ENCODE measurements around the gene BTBD9.

Gene BTBD9

DNA sequence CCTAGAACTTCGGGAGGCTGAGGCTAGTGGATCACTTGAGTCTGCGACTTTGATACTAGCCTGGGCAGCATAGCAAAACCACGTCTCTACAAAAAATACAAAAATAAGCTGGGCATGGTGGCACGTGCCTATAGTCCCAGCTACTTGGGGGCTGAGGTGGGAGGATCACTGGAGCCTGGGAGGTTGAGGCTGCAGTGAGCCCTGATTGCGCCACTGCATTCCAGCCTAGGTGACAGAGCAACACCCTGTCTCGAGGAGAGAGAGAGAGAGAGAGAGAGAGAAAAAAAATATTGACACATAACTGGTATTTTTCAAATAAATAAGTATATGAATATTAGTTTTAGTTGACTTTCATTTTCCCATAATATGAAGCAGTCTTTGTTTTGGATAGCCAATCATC, 222.2 kb downstream of the BTBD9 start:
- no peak for DNase-seq

DNA sequence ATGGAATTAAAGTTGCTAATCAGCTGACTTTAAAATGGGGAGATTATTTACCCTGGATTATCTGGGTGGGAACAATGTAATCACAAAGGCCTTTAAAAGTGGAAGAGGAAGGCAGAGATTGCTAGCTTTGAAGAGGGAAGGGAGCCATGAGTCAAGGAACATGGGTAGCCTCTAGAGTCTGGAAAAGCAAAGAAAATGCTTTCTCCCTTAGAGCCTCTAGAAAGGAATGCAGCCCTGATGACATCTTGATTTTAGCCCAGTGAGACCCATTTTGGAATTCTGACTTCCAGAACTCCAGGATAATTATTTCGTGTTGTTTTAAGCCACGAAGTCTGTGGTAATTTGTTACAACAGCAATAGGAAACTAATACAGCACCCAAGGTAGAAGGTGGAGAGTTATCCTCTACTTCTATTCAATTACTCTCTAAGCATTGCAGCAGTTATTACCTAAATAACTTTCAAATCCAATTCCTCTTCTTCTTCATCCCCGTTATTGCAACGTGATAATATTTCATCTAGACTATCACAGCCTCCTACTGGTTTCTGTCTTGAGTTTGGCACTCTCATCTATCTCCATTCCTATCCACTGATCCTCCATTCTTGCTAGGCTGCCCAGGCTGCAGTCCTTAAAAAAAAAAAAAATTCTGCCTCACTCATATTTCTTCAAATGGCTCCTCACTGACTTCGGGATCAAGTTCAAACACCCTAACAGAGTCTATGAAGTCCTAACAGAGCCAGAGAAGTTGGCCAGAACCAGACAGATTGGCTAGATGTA, 224.3 kb downstream of the BTBD9 start:
- no peak for DNase-seq

DNA sequence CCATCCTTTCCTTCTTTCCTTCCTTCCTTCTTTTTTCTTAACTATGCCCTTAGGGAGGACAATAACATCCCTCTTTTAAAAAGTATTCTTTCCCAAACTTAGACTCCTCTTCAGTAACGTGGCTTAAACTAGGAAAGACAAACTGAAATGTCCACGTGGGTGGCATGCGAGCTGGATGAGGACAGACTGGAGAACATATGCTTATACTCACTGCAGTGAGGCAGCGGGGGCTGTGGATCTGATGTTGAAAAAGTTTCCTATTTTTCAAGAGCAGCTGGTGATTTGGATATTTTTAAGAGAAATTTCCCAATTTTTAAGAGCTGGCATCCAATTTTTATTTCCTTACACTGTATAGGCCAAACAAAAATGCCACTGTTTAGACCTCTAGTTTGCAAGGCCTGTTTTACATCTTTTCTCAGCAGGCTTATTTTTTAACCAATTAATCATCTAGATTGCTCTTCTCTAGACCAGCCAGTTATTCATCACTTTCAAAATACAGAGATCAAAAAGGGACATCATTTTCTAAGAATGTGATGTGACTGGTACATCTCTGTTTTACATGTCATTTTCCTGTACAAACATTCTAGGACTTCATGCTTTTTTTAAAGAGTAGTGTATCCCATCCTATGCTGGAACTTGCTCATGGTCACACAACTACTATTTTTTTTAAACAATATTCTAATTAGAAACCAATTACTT, 226.5 kb downstream of the BTBD9 start:
- no peak for DNase-seq

DNA sequence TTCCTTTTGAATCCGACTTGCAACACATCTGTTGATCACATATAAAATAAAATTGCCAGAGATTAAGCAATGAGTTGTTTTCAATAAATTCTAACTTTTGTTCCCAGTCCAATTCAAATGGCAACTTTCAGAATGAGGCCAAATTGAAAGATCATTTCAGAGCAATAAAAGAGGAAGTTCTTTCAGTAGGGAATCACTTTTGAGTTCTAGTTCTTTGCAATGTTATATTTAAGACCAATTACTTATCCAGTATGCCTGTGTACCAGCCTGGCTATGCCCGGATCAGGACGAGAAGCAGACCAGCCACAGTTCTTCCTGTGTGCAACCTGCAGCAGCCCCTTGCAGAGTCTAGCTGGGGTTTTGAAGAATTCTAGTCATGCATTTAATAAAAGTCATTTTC, 232.5 kb downstream of the BTBD9 start:
- no peak for DNase-seq

DNA sequence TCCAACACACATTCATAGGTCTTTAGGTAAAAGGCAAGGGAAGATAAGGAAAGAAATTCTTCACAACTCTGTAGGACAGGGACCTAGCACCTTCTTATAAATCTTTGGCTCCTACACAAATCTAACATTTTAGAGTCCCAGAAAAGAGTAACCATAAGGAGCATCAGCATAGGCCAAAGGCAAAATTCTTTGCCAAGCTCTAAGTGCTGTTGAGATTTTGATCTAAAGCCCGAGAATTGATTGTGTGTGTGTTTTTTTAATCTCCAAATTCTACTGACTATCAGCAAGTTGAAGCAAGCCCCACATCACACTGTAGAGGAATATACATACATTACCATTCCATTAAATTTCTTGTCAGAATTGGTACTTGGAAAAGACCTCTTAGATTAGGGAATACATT, 233.6 kb downstream of the BTBD9 start:
- DNase-seq = no peak

DNA sequence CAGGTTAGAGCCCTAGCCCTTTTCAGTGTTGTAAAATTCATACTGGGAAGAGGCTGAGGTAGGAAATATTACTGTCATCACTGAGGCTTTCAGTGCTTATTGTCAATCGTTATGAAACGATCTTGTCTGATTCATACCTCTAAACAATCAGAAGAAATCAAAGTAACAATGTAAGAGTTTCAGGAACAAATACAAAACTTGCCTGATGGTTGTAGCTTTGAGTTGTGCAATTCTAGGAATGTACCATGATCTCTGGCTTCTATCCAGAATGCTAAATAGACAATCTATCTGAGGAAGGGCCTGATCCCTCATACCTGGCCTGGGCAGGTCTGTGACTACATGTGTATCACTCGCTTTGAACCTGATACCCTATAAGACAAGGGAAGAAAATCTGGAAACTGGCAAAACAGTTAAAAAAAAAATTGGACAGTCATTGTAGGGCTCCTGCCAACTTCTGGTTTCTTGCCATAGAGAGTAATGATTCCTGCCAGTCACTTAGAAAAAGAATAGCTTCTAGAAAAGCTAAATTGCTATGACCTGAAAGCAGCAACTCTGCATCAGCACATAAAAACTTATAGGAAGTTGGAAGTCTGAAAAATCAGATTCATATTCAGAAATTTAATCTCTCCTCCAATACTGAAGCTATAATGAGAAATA, 234.7 kb downstream of the BTBD9 start:
- no peak for DNase-seq

DNA sequence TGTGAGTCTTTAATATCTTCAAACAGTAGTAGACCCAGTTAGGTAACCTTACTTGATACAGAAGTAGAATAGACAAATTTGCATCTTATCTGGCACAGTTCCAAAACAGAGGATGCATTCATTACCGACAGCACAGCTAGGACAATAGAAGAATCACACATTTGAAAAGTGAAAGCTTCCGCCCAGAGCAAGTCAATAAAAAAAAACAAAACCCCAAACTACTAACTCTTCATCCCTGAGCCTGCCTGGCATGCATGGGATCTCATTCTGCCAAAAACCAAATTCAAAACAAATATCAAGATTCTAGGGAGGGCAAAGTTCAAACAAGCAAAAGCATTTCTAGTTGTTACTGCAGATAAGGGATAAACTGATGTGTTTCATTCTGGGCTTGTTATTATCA, 235.4 kb downstream of the BTBD9 start:
- DNase-seq = no peak

DNA sequence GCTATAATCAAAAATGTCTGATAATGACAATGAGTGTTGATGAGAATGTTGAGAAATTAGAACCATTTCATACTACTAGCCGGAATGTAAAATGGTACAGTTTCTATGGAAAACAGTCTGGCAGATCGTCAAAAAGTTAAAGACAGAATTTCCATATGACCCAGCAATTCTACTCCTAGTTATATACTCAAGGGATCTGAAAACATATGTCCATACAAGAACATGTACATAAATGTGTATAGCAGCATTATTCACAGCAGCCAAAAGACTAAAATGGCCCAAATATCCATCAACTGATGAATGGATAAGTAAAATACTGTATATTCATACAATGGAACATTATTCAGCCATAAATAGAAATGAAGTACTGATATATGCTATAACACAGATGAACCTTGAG, 236.2 kb downstream of the BTBD9 start:
- no peak for DNase-seq

DNA sequence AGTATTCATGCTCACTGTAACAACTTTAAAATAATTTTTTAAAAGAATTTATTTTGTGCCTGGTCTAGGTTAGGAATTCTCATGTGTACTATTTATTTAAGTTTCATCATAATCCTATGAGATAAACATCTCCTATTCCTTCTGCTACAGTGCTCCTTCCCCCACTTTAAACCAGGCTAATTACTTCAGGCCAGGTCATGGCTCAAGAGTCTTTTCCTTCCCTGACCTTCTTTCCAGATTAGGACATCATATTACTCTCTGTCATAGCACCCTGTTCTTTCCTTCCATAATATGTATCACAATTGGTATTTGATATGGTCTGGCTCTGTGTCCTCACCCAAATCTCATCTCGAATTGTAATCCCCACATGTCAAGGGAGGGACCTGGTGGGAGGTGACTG, 239.0 kb downstream of the BTBD9 start:
- no peak for DNase-seq

DNA sequence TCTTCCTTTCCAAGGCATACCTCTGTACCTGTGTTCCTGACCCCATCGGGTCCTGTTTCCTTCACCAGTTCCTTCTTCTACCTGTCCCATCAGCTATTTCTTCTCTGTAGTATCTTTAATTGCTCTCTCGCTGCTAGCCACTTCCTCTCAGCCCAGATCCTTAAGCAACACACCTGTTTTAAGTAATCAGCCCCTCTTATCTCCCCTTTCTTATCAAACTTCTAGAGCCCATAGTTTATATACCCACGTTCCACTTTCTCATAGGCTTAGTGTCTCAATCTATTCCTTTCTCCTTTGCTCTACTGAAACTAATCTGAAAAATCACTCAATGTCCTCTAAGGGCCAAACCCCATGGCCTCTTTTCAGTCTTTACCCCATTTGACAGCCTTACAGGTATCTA, 239.6 kb downstream of the BTBD9 start:
- DNase-seq = no peak

DNA sequence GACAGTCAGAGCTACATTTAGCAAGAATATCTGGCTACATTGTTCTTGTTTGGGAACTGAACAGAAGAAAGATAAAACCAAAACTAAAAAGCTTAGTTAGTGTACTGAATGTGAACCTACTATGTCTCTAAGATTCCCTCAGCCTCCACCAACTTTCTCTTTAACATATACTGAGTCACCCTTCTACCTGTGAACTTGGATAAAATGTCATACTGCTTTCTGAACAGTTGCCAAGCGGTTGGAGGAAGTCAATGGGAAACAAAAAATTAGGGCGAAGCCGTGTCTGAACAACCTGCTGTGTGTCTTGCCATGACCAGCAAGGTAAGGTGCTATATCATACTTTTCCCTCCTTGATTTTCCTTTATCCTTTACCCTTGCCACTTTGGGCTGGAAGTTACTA, 243.5 kb downstream of the BTBD9 start:
- no peak for DNase-seq

DNA sequence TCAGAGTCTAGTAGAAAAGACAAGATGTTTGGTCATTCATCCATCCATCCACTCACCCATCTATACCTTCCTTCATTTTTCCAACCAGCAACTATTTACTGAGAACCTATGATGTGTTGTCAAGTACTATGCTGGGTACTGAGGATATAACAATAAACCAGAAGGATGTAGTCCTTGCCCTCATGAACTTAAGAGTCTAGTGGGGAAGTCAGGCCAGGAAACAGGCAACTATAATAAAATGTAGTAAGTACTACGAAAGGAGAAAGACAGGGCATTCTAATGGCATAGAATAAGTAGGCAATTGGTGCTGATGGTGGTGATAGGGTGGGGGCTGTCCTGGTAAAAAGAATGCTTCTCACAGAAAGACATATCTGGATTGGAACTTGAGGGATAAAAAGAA, 245.7 kb downstream of the BTBD9 start:
- DNase-seq = no peak

DNA sequence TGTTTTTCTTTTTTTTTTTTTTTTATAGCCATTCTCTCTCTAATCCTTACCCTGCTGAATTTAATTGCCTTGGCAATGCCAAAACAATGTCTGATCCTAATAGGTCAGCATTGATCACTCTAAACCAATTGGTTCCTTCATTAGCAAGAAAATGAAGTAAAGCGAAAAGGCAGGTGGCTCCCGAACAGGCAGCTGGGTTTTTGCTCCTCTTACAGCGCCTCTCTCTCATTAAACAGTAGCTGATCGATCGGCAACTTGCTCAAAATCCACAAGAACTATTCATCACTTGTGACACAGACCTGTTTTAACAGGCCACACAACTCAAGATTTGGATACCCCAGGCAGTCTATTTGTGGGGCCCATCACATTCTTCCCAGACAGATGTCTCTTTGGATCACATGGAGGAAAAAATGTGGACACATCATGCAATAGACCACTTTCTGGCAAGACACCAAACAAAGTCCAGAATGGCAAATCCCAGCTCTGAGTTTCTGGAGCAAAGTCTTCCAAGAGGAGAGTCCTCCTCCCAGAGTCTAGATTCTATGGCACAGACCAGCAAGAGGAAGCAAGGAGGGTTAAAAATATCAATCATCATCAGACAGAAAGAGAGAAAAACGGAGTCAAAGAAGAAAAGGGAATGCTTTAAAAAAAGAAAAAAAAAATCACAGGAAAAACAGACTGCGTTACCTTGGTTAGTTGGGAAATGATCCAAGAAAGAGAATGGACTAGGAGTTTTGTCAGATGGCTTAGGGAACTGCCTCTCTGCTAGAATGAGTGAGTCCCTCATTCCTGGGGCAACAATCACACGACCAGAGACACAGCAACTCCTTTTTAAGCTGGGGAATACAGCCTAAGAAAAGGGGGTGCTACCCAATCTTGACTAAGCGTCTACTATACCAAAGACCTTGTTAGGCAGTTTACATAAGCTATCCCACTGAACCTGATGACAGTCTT, 247.8 kb downstream of the BTBD9 start:
- no peak for DNase-seq

DNA sequence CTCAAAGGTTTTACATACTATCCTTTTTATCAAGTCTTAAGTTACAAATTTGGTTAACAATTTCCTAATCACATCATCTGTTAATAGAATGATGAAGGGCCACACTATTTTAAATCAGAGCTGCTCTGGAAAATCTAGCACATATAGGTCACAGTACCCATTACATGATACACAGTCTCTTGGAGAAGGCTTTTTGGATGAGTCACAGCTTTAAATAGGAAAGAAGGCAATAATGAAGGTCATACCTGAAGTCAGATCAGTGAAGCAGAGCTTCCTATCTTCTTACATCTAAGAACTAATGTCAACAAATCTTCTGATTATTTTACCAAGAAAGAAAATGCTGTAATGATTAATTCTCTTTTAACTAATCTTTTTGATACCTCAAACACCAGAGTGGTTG, 248.5 kb downstream of the BTBD9 start:
- no peak for DNase-seq

DNA sequence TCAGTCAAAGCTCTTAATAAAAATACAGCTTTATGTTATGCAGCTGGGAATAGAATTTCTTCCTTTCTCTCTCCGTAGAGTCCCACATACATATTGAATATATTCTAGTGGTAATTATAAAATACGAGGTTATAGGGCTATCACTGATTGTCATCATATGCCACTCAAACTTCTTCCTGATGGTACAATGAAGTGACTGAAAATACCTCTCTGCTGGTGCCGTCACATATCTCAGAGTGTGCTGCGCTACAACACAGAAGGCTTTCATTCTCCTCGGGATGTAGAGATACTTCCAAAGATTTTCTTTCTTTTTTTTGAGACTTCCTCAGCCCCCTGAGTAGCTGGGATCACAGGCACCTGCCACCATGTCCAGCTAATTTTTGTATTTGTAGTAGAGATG, 249.9 kb downstream of the BTBD9 start:
- no peak for DNase-seq

DNA sequence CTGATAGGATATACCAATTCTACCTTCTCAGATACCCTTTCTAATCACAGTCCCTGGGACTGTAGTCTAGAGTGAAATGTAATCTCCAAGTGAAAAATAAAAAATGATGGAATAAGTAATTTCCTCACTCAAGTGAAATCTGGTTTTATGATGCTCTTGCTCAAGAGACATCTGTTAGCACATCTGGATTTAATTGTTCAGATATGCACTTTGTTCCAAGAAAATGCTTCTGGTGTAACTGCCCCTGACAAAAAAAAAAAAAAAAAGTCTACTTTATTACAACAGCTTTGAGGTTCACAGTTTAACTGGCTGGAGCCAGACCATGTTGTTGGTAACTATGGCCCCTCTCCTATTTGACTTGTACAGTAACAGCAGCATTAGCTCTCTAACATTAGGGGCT, 251.8 kb downstream of the BTBD9 start:
- DNase-seq = no peak

DNA sequence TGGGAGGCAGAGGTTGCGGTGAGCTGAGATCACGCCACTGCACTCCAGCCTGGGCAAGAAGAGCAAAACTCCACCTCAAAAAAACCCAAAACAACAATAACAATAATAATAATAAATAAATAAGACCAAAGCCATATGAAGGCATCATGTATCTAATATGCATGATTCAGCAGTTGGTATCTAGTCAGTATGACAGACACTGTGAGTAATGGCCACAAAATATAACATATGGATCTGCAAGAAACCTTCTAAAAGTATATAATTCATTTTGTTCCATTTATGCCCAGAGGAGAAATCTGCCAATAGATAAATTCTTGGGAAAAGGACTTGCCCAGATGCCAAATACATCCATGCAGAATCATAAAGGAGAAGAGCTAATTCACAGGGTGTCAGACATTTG, 252.3 kb downstream of the BTBD9 start:
- DNase-seq = no peak

DNA sequence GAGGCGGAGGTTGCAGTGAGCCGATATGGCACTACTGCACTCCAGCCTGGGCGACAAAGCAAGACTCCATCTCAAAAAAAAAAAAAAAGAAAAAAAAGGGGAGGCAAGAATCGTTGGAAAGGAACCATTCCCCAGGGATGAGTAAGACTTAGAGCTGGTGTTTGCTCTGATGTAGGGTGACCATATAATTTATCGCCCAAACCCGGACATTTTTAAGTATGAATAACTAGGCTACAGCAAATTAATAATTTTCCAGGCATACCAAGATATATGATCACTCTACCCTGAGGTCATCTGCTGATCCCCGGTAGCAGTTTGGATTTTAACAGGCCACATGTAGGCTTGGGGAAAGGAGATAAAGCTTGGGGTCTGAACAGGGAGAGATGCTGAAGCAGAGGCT, 260.9 kb downstream of the BTBD9 start:
- no peak for DNase-seq

DNA sequence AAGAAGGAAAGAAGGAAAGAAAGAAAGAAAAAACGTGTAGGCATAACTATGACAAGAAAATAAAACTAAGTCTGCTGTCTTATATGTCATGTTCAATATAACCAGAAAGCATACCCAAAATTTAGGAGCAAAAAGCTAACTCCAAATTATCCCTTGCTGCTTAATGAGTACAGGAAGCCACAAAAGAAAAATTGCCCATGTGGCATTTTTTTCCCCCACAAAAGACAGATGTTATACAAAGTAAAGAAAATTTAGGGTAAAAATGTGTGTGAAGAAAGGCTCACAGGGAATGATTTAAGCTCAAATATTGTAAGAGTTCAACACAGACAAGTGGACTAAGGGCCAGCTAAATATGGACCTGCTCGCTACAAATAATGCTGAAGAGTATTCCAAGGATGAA, 263.8 kb downstream of the BTBD9 start:
- DNase-seq = no peak

DNA sequence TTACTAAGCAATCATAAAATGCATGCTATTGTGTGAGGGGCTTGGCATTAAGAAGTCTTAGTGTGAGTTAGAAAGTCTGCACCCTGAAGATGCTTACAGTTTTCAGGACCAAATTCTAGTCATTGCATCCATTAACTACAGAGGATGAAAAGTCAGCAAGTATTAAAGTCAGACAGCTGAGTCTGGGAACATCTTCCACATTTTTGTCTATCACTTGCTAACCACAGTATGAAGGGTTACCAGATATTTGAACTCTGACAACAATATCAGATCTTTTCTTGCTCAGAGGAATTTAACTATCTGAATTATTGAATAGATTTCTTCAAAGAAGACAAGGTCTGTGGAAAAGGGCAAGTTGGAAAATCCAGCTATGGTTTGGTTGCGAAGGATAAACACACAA, 264.4 kb downstream of the BTBD9 start:
- DNase-seq = no peak

DNA sequence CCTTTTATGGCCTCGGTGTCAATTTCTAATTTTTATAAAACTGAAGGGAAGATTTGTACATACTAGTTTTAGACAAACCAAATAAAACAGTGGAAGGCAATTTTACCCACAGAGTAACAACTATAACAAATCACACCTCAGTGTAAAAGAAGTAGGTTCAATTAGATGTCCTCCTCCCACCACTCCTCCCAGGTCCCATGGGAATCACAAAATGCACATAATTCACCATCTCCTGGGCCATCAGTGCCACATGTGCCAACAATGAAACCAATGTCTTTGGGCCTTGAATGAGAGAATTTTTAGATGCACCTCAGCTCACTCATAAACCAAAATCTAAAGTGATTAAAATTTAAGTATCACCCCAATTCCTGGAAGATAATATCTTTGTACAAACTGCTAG, 267.8 kb downstream of the BTBD9 start:
- no peak for DNase-seq

DNA sequence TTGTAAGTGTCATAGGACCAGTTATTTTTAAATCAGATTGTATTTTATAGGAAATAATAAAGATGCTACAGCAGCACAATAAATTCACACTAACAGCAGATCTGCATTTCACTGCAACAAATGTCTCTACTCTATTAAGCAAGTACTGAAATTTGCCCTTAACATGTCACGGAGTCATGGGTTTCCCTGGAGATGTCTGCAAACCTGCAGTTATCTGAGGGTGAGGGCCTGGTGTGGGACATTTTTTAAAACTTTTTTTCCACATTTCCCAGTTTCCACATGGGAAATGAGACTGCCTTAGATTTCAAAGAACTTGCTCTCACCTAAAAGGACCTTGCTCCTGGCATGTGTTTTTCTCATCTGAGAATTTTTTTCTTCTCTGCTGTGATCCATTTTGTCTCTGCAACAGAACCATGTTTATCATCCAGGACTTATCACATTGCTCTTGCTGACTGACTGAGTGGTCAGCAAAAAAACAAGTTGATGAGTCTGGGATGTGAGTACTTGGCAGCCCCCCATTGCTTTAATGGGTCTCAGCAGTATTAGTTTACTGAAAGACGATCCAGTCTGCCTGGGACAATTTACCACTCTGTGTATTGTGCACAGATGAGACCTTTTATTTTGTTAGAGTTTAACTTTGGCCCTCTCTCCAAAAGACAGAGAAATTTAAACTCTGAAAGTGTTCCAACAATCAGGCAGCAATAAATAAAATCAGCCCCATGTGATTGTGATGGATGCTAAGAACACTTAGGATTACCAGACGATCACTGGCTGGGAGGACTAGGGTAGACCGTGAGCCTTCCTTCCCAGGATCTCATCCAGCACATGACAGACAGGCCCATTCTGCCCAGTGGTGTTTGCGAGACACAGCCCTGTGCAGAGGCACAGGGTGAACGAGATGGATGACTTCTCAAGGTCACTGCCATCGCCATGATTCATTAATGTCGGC, 268.8 kb downstream of the BTBD9 start:
- DNase-seq = no peak

Data from CD4-positive, alpha-beta T cell treated with Interleukin-10 for 1 hour (primary cell).